ENCODE results near the gene RFFL.

DNA sequence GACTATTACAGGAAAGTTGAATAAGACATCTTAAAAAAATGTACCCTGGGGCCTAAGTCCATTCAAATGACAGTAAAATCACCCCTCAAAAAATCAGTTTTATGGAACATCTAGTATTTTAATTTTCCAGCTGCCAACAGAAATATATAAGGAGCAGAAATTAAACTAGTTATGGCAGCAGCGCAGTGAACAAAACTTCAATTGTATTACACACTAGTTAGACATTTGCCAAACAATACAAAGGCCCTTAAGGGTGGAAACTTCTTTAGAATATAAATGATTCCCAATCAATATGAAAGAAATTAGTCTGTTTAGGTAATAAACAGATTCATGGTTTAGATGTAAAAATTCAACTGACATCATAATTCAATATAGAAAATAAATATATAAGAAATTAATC is 18.1 kb upstream of the RFFL start:
- TF ChIP-seq CTCF (IDR thresholded peaks at IDR 0.05) = no peak
- TF ChIP-seq EZH2 (IDR thresholded peaks at IDR 0.05; ENCODE audit: borderline replicate concordance, insufficient read depth, low read depth, low read length, poor library complexity, severe bottlenecking) = no peak

All from B cell (primary cell).